NCI-H187 treated with DMSO at 0.1 percent for 48 hours (cell line): Measurements from ENCODE around the gene PRPF8.
A peak's percentile ranks its signal among the peaks of the same experiment; 100 is the strongest.
"Not testable (repeated sequence)": the region's sequence is repeated elsewhere in the genome, so short reads cannot be mapped to it uniquely, and the experiment has no call there.

Experiments
- DNase-seq: peaks from one replicate; lab custom pipeline; 2025; lab: John Stamatoyannopoulos, UW

The PRPF8 gene

GRCh38 chr17:1684378-1685189 lies at the start of gene PRPF8:
Gene PRPF8 (minus strand): TSS chr17:1684867. CDS start chr17:1684571, 296 bp downstream.
- DNase-seq = peak; percentile 55

DNA sequence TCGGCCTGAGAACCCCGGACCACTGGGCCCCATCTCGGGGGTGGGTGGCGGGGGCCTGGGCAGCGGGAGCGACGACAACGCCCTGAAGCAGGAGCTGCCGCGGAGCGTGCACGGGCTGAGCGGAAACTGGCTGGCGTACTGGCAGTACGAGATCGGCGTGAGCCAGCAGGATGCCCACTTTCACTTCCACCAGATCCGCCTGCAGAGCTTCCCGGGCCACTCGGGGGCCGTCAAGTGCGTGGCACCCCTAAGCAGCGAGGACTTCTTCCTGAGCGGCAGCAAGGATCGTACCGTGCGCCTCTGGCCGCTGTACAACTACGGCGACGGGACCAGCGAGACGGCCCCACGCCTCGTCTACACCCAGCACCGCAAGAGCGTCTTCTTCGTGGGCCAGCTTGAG lies 49.1 kb upstream of the PRPF8 start:
- no peak for DNase-seq

DNA sequence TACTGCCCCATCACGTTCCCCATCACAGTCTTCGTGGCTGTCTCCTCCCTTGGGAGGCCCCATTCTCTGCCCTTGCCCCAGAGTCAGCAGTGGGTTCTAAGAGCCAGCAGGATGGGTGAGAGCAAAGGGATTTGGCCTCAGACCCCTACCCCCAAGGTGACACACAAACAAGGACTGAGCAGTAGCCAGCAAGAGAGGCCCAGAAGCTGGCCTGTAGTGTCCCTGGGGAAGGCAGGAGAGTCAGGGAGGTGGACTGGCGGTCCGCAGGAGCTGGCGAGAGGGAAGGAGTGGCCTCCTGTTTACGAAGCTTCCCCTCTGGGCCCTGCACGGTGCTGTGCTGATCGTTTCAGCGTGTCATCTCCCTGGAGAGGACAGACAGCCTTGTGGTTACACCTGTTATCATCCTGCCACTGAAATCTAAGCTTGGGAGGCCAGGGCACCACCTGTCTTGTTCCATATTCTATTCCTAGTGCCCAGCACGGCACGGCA lies 48.2 kb upstream of the PRPF8 start:
- no peak for DNase-seq

DNA sequence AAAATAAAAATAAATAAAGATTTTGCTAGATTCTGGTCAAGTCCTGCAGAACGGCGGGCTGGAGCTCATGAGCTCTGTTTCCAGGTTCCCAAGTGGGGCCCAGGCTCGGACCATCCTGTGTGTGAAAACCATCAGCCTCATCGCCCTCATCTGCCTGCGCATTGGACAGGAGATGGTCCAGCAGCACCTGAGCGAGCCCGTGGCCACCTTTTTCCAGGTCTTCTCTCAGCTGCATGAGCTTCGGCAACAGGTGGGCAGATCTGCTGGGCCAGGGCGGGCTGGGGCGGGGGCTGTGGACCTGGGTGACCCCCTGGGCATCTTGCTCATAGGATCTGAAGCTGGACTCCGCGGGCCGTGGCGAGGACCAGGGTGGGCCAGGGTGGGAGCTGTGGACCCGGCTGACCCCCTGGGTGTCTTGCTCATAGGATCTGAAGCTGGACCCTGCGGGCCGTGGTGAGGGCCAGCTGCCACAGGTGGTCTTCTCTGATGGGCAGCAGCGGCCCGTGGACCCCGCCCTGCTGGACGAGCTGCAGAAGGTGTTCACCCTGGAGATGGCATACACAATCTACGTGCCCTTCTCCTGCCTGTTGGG lies 47.7 kb upstream of the PRPF8 start:
- no peak for DNase-seq

DNA sequence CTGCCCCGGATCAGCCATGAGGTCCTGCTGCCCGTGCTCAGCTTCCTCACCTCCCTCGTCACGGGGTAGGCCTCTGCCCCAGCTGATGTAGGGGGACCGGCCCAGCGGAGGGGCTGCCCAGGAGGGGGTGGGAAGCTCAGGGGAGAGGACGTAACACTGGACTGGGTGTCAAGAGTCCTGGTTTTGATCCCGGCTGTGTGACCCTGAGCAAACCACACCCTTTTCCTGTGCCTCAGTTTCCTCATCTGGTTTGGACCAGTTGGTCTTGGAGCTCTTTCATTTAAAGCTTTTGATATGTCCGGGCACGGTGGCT lies 46.5 kb upstream of the PRPF8 start:
- no peak for DNase-seq

DNA sequence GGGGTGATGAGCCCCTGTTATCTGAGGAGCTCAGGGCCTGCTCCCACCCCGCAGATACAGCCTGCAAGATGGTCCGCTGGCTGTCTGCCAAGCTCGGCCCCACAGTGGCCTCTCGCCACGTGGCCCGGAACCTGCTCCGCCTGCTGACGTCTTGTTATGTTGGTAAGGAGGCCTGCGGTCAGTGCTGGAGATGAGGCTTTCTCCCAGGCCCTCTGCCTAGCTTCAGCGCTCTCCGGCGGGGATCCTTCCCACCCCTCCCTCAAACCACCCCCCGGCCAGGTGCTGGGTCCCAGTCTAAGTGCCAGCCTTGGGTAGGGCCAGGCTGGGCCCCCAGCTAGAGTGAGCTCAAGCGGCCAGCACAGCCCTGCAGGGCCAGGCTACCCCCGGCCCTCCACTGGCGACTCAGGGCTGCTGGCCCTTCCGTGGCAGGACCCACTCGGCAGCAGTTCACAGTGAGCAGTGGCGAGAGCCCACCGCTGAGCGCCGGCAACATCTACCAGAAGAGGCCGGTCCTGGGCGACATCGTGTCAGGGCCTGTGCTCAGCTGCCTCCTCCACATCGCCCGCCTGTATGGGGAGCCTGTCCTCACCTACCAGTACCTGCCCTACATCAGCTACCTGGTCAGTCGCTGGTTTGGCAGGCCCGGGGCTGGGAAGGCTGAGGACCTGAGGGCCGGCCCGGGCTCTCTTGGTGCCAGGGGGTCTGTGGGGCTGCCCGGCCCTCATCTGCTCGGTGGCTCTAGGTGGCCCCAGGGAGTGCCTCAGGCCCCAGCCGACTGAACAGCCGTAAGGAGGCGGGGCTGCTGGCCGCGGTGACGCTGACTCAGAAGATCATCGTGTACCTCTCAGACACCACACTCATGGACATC lies 45.9 kb upstream of the PRPF8 start:
- DNase-seq = no peak

DNA sequence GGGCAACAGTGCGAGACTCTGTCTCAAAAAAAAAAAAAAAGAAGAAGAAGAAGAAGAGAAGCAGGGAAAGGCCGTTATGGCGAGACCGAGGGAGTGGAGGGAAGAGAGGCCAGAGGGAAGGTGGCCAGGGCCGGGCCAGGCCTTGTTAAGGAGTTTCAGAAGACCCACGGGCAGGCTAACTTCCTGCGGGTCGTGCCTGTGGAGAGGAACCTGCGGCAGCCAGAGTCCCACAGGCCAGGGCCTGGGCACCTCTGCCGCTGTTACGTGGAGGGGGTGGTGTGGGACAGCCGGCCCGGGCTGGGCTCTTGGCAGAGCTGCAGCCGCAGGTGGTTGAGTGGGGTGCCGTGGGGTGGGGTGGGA lies 45.3 kb upstream of the PRPF8 start:
- DNase-seq = no peak

DNA sequence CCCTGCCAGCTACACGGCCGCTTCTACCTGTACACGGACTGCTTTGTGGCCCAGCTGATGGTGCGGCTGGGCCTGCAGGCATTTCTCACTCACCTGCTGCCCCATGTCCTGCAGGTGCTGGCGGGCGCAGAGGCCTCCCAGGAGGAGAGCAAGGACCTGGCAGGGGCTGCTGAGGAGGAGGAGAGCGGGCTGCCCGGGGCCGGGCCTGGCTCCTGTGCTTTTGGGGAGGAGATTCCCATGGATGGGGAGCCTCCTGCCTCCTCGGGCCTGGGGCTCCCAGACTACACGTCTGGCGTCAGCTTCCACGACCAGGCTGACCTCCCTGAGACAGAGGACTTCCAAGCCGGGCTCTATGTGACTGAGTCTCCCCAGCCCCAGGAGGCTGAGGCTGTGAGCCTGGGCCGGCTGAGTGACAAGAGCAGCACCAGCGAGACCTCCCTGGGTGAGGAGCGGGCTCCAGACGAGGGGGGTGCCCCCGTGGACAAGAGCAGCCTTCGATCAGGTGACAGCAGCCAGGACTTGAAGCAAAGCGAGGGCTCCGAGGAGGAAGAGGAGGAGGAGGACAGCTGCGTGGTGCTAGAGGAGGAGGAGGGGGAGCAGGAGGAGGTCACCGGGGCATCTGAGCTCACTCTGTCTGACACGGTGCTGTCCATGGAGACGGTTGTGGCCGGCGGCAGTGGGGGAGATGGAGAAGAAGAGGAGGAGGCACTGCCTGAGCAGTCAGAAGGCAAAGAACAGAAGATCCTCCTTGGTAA lies 43.4 kb upstream of the PRPF8 start:
- DNase-seq = no peak

GRCh38 chr17:1727258-1727789 lies 42.7 kb upstream of the PRPF8 start:
- no peak for DNase-seq

DNA sequence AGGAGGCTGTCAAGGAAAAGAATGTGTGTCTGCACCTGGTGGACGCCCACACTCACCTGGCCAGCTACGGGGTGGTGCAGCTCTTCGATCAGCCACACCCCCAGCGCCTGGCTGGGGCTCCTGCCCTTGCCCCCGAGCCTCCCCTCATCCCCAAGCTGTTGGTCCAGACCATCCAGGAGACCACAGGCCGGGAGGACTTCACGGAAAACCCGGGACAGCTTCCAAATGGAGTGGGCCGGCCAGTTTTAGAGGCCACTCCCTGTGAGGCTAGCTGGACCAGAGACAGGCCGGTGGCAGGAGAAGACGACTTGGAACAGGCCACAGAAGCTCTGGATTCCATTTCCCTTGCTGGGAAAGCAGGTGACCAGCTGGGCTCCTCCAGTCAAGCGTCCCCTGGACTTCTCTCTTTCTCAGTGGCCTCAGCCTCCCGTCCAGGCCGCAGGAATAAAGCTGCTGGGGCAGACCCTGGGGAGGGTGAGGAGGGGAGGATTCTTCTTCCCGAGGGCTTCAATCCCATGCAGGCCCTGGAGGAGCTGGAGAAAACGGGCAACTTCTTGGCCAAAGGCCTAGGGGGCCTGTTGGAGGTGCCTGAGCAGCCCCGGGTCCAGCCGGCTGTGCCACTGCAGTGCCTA lies 42.1 kb upstream of the PRPF8 start:
- DNase-seq = no peak

DNA sequence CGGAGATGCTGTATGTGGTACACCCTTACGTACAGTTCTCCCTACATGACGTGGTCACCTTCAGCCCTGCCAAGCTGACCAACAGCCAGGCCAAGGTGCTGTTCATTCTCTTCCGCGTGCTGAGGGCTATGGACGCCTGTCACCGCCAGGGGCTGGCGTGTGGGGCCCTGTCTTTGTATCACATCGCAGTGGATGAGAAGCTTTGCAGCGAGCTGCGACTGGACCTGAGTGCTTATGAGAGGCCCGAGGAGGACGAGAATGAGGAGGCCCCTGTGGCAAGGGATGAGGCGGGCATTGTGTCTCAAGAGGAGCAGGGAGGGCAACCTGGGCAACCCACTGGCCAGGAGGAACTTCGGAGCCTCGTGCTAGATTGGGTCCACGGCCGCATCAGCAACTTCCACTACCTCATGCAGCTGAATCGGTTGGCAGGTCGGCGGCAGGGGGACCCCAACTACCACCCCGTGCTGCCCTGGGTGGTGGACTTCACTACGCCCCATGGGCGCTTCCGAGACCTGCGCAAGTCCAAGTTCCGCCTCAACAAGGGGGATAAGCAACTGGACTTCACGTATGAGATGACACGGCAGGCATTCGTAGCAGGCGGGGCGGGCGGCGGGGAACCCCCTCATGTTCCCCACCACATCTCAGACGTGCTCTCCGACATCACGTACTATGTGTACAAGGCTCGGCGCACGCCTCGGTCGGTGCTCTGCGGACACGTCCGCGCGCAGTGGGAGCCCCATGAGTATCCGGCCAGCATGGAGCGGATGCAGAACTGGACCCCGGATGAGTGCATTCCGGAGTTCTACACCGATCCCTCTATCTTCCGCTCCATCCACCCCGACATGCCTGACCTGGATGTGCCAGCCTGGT lies 41.2 kb upstream of the PRPF8 start:
- no peak for DNase-seq

DNA sequence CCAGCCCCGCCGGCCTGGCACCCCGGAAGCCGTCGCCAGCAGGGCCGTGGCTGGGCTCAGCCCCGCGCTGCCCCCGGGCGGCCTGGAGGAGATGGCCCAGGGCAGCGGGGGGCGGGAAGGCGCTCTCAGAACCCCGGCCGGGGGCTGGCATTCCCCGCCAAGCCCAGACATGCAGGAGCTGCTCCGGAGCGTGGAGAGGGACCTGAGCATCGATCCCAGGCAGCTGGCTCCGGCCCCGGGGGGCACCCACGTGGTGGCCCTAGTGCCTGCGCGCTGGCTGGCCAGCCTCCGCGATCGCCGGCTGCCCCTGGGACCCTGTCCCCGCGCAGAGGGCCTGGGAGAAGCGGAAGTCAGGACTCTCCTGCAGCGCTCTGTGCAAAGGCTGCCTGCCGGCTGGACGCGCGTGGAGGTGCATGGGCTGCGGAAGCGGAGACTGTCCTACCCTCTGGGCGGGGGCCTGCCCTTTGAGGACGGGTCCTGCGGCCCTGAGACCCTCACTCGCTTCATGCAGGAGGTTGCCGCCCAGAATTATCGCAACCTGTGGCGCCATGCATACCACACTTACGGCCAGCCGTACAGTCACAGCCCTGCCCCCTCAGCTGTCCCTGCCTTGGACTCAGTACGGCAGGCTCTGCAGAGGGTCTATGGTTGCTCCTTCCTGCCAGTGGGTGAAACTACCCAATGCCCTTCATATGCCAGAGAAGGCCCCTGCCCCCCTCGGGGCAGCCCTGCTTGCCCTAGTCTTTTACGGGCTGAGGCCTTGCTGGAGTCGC lies 40.4 kb upstream of the PRPF8 start:
- no peak for DNase-seq

- no peak for DNase-seq
Observed at GRCh38 chr17:1724351-1724868, 39.7 kb upstream of the PRPF8 start, which contains the start of gene WDR81. Gene WDR81 (plus strand): TSS chr17:1724704. CDS start chr17:1724960, 256 bp downstream.

GRCh38 chr17:1722022-1722421 lies 37.4 kb upstream of the PRPF8 start:
- DNase-seq = not testable (repeated sequence)

GRCh38 chr17:1720856-1721386 lies 36.3 kb upstream of the PRPF8 start:
- no peak for DNase-seq

GRCh38 chr17:1718362-1719165 lies 33.9 kb upstream of the PRPF8 start:
- DNase-seq = no peak

DNA sequence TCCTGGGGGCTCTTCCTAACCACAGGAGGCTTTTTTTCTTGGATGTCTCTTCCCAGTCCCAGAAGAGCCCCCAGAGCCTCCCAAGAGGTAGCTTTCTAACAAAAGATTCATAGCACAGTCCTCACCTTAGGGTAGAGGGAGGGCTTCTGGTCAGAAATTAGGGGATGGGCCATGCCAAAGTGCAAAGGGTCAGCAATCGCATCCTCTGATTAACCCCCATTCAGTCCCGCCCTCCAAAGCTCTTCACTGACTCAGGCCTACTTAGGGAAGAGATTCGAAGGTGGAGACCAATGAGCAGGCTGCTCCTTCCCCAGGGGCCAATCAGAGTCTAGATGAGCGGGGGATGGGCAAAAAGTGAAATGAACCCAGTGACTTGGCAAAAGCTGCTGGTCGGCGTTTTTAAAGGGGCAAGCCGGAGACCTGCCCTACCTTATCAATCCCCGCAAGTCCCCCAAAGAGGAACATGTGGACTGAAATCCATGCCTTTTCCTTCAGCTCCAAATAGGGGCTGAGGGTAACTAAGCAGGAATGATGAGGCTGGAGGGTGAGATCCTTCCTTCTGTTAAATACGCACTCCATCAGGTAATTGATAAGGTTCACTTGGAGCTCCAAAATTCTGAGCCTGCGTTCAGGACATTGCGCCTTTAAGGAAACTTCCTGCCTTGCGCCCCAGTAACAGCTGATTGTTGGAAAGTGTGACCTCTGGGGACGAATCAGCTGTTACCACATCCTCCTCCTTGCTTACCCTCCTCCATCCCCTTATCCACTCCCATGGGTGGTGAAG lies 32.4 kb upstream of the PRPF8 start:
- DNase-seq = peak; percentile 78
